Activated naive CD4-positive, alpha-beta T cell treated with anti-CD3 and anti-CD28 coated beads, Interleukin-2, amount 10 ng/mL, durations not matched to agents 5 hours and 36 hours (primary cell): ENCODE measurements around the gene KLHDC10. TPM values are rescaled to one million over a fixed set of nuclear protein-coding genes. Genes with fewer than 3 reads are reported as not detected.

Source experiments
- total RNA-seq, 2 experiments: library from RNA; stranded (reverse); gene quantifications; one replicate each; pipeline ENCODE4 v1.2.3, GENCODE V29; 2021

Gene KLHDC10
- 10 to 100 TPM; 15.0 to 16.5 TPM for total RNA-seq

GRCh38 chr7:130069978-130070860, at the start of gene KLHDC10:
TSS of gene KLHDC10 (plus strand) at chr7:130070534. CDS start at chr7:130070644, 110 bp downstream.

Other genes starting within 250 kb of the KLHDC10 start
- 10 to 100 TPM; 40.9 to 46.5 TPM for gene UBE2H, start 117.6 kb upstream of the KLHDC10 start, total RNA-seq
- 10 to 100 TPM; 14.3 to 15.7 TPM for gene ZC3HC1, start 19.2 kb upstream of the KLHDC10 start, total RNA-seq
- gene TMEM209, start 134.9 kb downstream of the KLHDC10 start, total RNA-seq, result 10 to 100 TPM; 31.7 to 35.9 TPM
- gene SSMEM1, start 137.3 kb downstream of the KLHDC10 start, total RNA-seq, result not detected
- not detected for gene CPA2, start 196.3 kb downstream of the KLHDC10 start, total RNA-seq
- gene CPA4, start 222.6 kb downstream of the KLHDC10 start, total RNA-seq, result not detected